ENCODE results near the gene TECTB. TPM values are rescaled to one million over a fixed set of nuclear protein-coding genes. Genes with fewer than 3 reads are reported as not detected.

Gene TECTB
- total RNA-seq, 1 experiment from 2014 or later = 0.07 TPM

DNA sequence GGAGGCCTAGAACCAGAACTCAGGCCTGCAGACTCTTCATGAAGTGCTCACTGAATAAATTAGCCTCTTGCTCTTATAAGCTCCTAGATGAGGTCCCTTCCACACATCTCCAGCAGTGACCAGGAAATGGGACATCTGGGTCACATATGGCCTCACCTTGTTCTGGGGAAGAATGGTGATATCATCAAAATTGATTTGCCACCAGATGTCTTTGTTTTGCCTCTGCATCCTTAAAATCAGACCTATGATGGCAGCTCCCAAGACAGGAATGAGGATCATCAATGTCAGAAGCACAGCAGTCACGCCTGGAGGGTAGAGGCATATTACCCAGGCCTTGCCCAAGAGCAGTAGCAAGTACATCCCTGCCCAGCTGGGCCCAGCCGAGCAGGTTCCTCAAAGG, 57.4 kb downstream of the TECTB start:
- Histone ChIP-seq H3K4me1 (ENCODE audit: control insufficient read depth in 1 of 2, insufficient read depth in 2 of 2, low read length in 2 of 2) (peaks cover 23 to 66% of the 10 kb centered on the region in 2 experiments), H3K9me2 (ENCODE audit: insufficient read depth) (no peaks in the 10 kb centered on the region), H3K27ac (ENCODE audit: low read depth, low read length) (no peak overlapping the region), H3K4me3 (replicated peaks in 1 of 2; ENCODE audit: low read depth in 1 of 2, low read length in 2 of 2) (no peak overlapping the region), H3K27me3 (ENCODE audit: insufficient read depth, low read length) (no peaks in the 10 kb centered on the region), H4K20me1 (ENCODE audit: insufficient read depth) (no peaks in the 10 kb centered on the region), H2AFZ (ENCODE audit: low read depth, low read length, poor library complexity, severe bottlenecking) (no peak overlapping the region), H3K36me3 (ENCODE audit: control insufficient read depth in 1 of 2, insufficient read depth in 2 of 2, low read length in 2 of 2) (no peaks in the 10 kb centered on the region), H3K79me2 (ENCODE audit: insufficient read depth, low read length) (no peaks in the 10 kb centered on the region), H3K9ac (ENCODE audit: low read length) (no peak overlapping the region), H3K4me2 (ENCODE audit: low read length) (no peak overlapping the region), H3K9me3 (ENCODE audit: control insufficient read depth in 1 of 2, insufficient read depth in 1 of 2, low read depth in 1 of 2, low read length in 2 of 2) (no peaks in the 10 kb centered on the region)
- DNase-seq (ENCODE audit: low read depth, low spot score) (no peak), ATAC-seq (no peak)
- RAD21 ChIA-PET (ENCODE audit: low non-redundant PET in 1 of 2, low total read pairs in 2 of 2, uncharacterized antibody in 2 of 2, unreplicated experiment in 2 of 2) = no interaction called here
- POLR2A ChIA-PET = interaction anchor here (0.6 kb wide), 1 partner anchor 45 kb away, joined by 3 read pairs; no protein-coding TSS in a partner anchor
- TF ChIP-seq EZH2phosphoT487 (IDR thresholded peaks at IDR 0.05; ENCODE audit: borderline replicate concordance) (no peak), RAD21 (IDR thresholded peaks at IDR 0.05; ENCODE audit: low read depth) (no peak)
- TF ChIP-seq, protein P1, sequence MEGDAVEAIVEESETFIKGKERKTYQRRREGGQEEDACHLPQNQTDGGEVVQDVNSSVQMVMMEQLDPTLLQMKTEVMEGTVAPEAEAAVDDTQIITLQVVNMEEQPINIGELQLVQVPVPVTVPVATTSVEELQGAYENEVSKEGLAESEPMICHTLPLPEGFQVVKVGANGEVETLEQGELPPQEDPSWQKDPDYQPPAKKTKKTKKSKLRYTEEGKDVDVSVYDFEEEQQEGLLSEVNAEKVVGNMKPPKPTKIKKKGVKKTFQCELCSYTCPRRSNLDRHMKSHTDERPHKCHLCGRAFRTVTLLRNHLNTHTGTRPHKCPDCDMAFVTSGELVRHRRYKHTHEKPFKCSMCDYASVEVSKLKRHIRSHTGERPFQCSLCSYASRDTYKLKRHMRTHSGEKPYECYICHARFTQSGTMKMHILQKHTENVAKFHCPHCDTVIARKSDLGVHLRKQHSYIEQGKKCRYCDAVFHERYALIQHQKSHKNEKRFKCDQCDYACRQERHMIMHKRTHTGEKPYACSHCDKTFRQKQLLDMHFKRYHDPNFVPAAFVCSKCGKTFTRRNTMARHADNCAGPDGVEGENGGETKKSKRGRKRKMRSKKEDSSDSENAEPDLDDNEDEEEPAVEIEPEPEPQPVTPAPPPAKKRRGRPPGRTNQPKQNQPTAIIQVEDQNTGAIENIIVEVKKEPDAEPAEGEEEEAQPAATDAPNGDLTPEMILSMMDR (IDR thresholded peaks at IDR 0.05 in 2 of 3, conservative IDR thresholded peaks at IDR 0.05 in 1 of 3; ENCODE audit: borderline replicate concordance in 1 of 3, insufficient read depth in 1 of 3, low read depth in 2 of 3, low read length in 2 of 3) = no peak
- no TSS peak for BruUV-seq (replicated peaks)
- intact Hi-C loops (cut with micrococcal nuclease) = no loop called here
- CTCF ChIA-PET = no interaction called here

DNA sequence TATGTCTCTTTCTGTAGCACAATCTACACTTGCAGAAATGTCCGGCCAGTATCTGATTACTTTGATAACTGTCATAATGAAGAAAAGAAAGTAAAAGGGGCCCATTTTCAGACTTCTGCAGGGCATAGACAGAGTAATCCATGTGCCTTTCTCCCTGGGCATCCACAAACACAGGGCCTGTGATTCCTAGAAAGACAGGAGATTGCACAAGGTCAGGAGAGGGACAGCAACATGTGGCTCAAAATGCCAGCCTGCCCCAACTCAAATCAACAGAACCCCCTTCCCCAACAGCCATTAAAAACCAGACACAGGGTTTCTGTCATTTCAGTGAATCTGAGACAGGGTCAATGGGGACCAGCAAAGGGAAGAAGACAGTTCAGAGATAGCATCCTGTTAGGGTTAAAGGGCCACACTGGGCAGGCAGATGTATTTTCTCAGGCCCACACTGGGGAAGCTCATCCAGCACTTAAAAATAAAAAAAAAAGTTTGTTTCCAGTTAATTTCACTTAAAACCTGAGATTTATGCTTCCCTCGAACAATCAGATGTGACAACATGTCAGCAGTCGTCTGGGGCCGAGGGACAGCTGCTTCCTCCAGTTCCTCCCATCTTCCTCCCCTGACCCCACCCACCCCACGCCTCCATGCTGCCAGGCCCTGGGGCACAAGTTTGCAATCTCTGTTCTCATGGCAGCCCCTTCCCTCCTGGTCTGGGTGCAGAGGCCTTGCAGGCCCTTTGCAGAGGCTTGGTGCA, 60.0 kb downstream of the TECTB start:
- H3K9ac ChIP-seq (ENCODE audit: low read length) = no peak overlapping the region
- H3K79me2 ChIP-seq (ENCODE audit: insufficient read depth, low read length) = no peaks in the 10 kb centered on the region
- ChIA-PET POLR2A (no interaction called here), CTCF (interaction anchor here (1.1 kb wide), 1 partner anchor 92 kb away, joined by 4 read pairs; no protein-coding TSS in a partner anchor), RAD21 (ENCODE audit: low non-redundant PET in 1 of 2, low total read pairs in 2 of 2, uncharacterized antibody in 2 of 2, unreplicated experiment in 2 of 2) (no interaction called here)
- no peaks in the 10 kb centered on the region for H3K9me2 ChIP-seq (ENCODE audit: insufficient read depth)
- H3K27me3 ChIP-seq (ENCODE audit: insufficient read depth, low read length) = no peaks in the 10 kb centered on the region
- peaks cover 13 to 44% of the 10 kb centered on the region in 2 experiments; a peak in 3 of 4 replicates for H3K4me1 ChIP-seq (ENCODE audit: control insufficient read depth in 1 of 2, insufficient read depth in 2 of 2, low read length in 2 of 2)
- DNase-seq (ENCODE audit: low read depth, low spot score) (no peak), ATAC-seq (no peak)
- H3K4me2 ChIP-seq (ENCODE audit: low read length) = no peak overlapping the region
- H3K36me3 ChIP-seq (ENCODE audit: control insufficient read depth in 1 of 2, insufficient read depth in 2 of 2, low read length in 2 of 2) = no peaks in the 10 kb centered on the region
- TF ChIP-seq ZFX (IDR thresholded peaks at IDR 0.05) = 0 out of 2 replicates have a peak, but pooled peaks have one; percentile 19
- no peak for TF ChIP-seq SIN3A (IDR thresholded peaks at IDR 0.05; ENCODE audit: low read depth)
- H2AFZ ChIP-seq (ENCODE audit: low read depth, low read length, poor library complexity, severe bottlenecking) = no peak overlapping the region
- intact Hi-C loops (cut with micrococcal nuclease) = no loop called here
- no peaks in the 10 kb centered on the region for H4K20me1 ChIP-seq (ENCODE audit: insufficient read depth)
- no peak overlapping the region for H3K4me3 ChIP-seq (replicated peaks in 1 of 2; ENCODE audit: low read depth in 1 of 2, low read length in 2 of 2)
- no TSS peak for BruUV-seq (replicated peaks)
- no peaks in the 10 kb centered on the region for H3K9me3 ChIP-seq (ENCODE audit: control insufficient read depth in 1 of 2, insufficient read depth in 1 of 2, low read depth in 1 of 2, low read length in 2 of 2)
- H3K27ac ChIP-seq (ENCODE audit: low read depth, low read length) = no peak overlapping the region; the same call in 1 of the 2 replicates

Data from HCT116 (cell line).